Measurements from ENCODE around the gene PSMD5. TPM values are rescaled to one million over a fixed set of nuclear protein-coding genes. Genes with fewer than 3 reads are reported as not detected.

PSMD5 gene
- total RNA-seq, 1 experiment from 2014 or later: 68.1 TPM

- intact Hi-C loops (cut with micrococcal nuclease; ENCODE audit: unreplicated experiment): no loop called here
- TF ChIP-seq CTCF (IDR thresholded peaks at IDR 0.05; ENCODE audit: insufficient read depth in 1 of 2, low read depth in 1 of 2, low read length in 1 of 2, severe bottlenecking in 1 of 2, unreplicated experiment in 1 of 2): no peak
- ChIA-PET CTCF (interaction anchor here (1.4 kb wide), 1 partner anchor 13 kb away, joined by 4 read pairs; no protein-coding TSS in a partner anchor), POLR2A (no interaction called here)
- no peak for DNase-seq
- H3K36me3 Mint-ChIP-seq (ENCODE audit: insufficient read depth, unreplicated experiment): no peaks in the 10 kb centered on the region
- no peaks in the 10 kb centered on the region for H3K9me3 Mint-ChIP-seq (ENCODE audit: unreplicated experiment)
- no peaks in the 10 kb centered on the region for H3K27me3 ChIP-seq (replicated peaks; ENCODE audit: control insufficient read depth, insufficient read depth, low read length)
- H3K4me1 ChIP-seq: 0 out of 2 replicates have a peak, but pooled peaks cover 6% of the 10 kb centered on the region
- H3K27ac Mint-ChIP-seq (ENCODE audit: unreplicated experiment): no peak overlapping the region
- no peaks in the 10 kb centered on the region for H3K9me3 ChIP-seq
- H3K27me3 Mint-ChIP-seq (ENCODE audit: insufficient read depth, unreplicated experiment): peaks cover 2% of the 10 kb centered on the region
- no peaks in the 10 kb centered on the region for H3K36me3 ChIP-seq (ENCODE audit: control insufficient read depth, insufficient read depth, low read length)
- H3K4me1 Mint-ChIP-seq (ENCODE audit: low read depth, unreplicated experiment): peaks cover 7% of the 10 kb centered on the region
- BruUV-seq (replicated peaks): no TSS peak
- H3K4me3 Mint-ChIP-seq (ENCODE audit: unreplicated experiment): no peak overlapping the region
- H3K4me3 ChIP-seq (ENCODE audit: low read depth, low read length): no peak overlapping the region
Measured at GRCh38 chr9:120885457-120885856, 42.7 kb upstream of the PSMD5 start.

- intact Hi-C loops (cut with micrococcal nuclease; ENCODE audit: unreplicated experiment): no loop called here
- CTCF ChIA-PET: no interaction called here
Measured at GRCh38 chr9:120883608-120883996, 40.9 kb upstream of the PSMD5 start.

GRCh38 chr9:120882935-120883607 lies 40.3 kb upstream of the PSMD5 start:
- intact Hi-C loops (cut with micrococcal nuclease; ENCODE audit: unreplicated experiment): no loop called here
- no TSS peak for BruUV-seq (replicated peaks)
- Histone ChIP-seq H3K4me3 (ENCODE audit: low read depth, low read length) (no peak overlapping the region), H3K27me3 (replicated peaks; ENCODE audit: control insufficient read depth, insufficient read depth, low read length) (no peaks in the 10 kb centered on the region), H3K36me3 (ENCODE audit: control insufficient read depth, insufficient read depth, low read length) (no peaks in the 10 kb centered on the region), H3K9me3 (no peaks in the 10 kb centered on the region), H3K4me1 (peaks cover 12% of the 10 kb centered on the region)
- no peak for DNase-seq
- Mint-ChIP-seq H3K27me3 (ENCODE audit: insufficient read depth, unreplicated experiment) (peaks cover 2% of the 10 kb centered on the region), H3K36me3 (ENCODE audit: insufficient read depth, unreplicated experiment) (no peaks in the 10 kb centered on the region), H3K9me3 (ENCODE audit: unreplicated experiment) (no peaks in the 10 kb centered on the region), H3K4me1 (ENCODE audit: low read depth, unreplicated experiment) (peaks cover 18% of the 10 kb centered on the region), H3K4me3 (ENCODE audit: unreplicated experiment) (no peak overlapping the region), H3K27ac (ENCODE audit: unreplicated experiment) (no peak overlapping the region)
- ChIA-PET CTCF (no interaction called here), POLR2A (no interaction called here)
- no peak for TF ChIP-seq CTCF (IDR thresholded peaks at IDR 0.05; ENCODE audit: insufficient read depth in 1 of 2, low read depth in 1 of 2, low read length in 1 of 2, severe bottlenecking in 1 of 2, unreplicated experiment in 1 of 2)

More at GRCh38 chr9:120883608-120883996, 40.9 kb upstream of the PSMD5 start:
- H3K4me1 ChIP-seq: peaks cover 7% of the 10 kb centered on the region; the same call in 1 of the 2 replicates
- H3K27me3 ChIP-seq (replicated peaks; ENCODE audit: control insufficient read depth, insufficient read depth, low read length): no peaks in the 10 kb centered on the region
- Mint-ChIP-seq H3K27ac (ENCODE audit: unreplicated experiment) (no peak overlapping the region), H3K36me3 (ENCODE audit: insufficient read depth, unreplicated experiment) (no peaks in the 10 kb centered on the region), H3K9me3 (ENCODE audit: unreplicated experiment) (no peaks in the 10 kb centered on the region), H3K4me3 (ENCODE audit: unreplicated experiment) (no peak overlapping the region), H3K4me1 (ENCODE audit: low read depth, unreplicated experiment) (peaks cover 14% of the 10 kb centered on the region), H3K27me3 (ENCODE audit: insufficient read depth, unreplicated experiment) (peaks cover 2% of the 10 kb centered on the region)
- no peak overlapping the region for H3K4me3 ChIP-seq (ENCODE audit: low read depth, low read length)
- no peaks in the 10 kb centered on the region for H3K9me3 ChIP-seq
- DNase-seq: no peak
- BruUV-seq (replicated peaks): no TSS peak
- H3K36me3 ChIP-seq (ENCODE audit: control insufficient read depth, insufficient read depth, low read length): no peaks in the 10 kb centered on the region
- POLR2A ChIA-PET: no interaction called here
- TF ChIP-seq CTCF (IDR thresholded peaks at IDR 0.05; ENCODE audit: insufficient read depth in 1 of 2, low read depth in 1 of 2, low read length in 1 of 2, severe bottlenecking in 1 of 2, unreplicated experiment in 1 of 2): no peak
